ENCODE measurements around the gene BCL2L1.

- TF ChIP-seq ATF3 (IDR thresholded peaks at IDR 0.05) = no peak
- no peak for TF ChIP-seq ELF1 (IDR thresholded peaks at IDR 0.05; ENCODE audit: borderline replicate concordance, low read depth)
Measured at GRCh38 chr20:31674895-31675827, 47.5 kb downstream of the BCL2L1 start.

Measured in HCT116 (cell line).